ENCODE data around the gene UBAC2. TPM values are rescaled to one million over a fixed set of nuclear protein-coding genes. Genes with fewer than 3 reads are reported as not detected.
A peak's percentile ranks its signal among the peaks of the same experiment; 100 is the strongest.

UBAC2 gene
- total RNA-seq, 2 donors from 2014 or later = 72.7 to 80.4 TPM

GRCh38 chr13:99384468-99384867 lies 183.8 kb downstream of the UBAC2 start:
- DNase-seq = peak; percentile 15
- Histone ChIP-seq H3K4me3 (ENCODE audit: low read length) (no peak overlapping the region), H3K4me1 (ENCODE audit: control insufficient read depth, insufficient read depth, low read length) (no peaks in the 10 kb centered on the region), H3K27me3 (ENCODE audit: control insufficient read depth, insufficient read depth, low read length, poor library complexity, severe bottlenecking) (no peaks in the 10 kb centered on the region), H3K9me3 (ENCODE audit: control insufficient read depth, low read length) (no peaks in the 10 kb centered on the region), H3K9ac (ENCODE audit: extremely low read depth, low read length, poor library complexity, severe bottlenecking) (no peak overlapping the region), H3K36me3 (ENCODE audit: control insufficient read depth, insufficient read depth, low read length) (peaks cover 18% of the 10 kb centered on the region), H3K27ac (ENCODE audit: low read depth, low read length) (no peak overlapping the region)
- WGBS, 2 experiments (ENCODE audit: insufficient coverage in 1 of 2, insufficient read length in 1 of 2) = 85 to 89% methylated on average over 13 of the region's 13 CpGs
- H3K4me1 Mint-ChIP-seq = peaks cover 13% of the 10 kb centered on the region
- H3K27me3 Mint-ChIP-seq (ENCODE audit: insufficient read depth) = no peaks in the 10 kb centered on the region
- TF ChIP-seq CTCF (conservative IDR thresholded peaks at IDR 0.05) = no peak
- no peak overlapping the region for H3K4me3 Mint-ChIP-seq
- no peaks in the 10 kb centered on the region for H3K9me3 Mint-ChIP-seq
- H3K27ac Mint-ChIP-seq = no peak overlapping the region
- peaks cover 42% of the 10 kb centered on the region for H3K36me3 Mint-ChIP-seq (ENCODE audit: low read depth)

DNA sequence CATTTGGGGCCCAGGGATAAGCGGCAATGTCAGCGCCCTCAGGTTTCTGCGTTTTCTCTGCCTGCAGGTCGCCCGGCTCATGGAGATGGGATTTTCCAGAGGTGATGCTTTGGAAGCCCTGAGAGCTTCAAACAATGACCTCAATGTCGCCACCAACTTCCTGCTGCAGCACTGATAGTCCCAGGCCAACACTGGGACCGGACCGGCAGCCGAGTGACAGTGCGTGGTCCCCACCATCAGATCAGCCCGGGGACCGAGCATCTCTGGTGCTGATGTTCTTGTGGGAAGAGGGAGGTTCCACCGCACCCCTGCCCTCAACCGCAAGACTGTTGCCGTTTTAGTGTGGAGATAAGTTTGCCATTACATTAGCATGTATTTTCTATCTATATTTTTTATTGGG lies 184.5 kb downstream of the UBAC2 start:
- Histone ChIP-seq H3K9ac (ENCODE audit: extremely low read depth, low read length, poor library complexity, severe bottlenecking) (no peak overlapping the region), H3K27me3 (ENCODE audit: control insufficient read depth, insufficient read depth, low read length, poor library complexity, severe bottlenecking) (no peaks in the 10 kb centered on the region), H3K36me3 (ENCODE audit: control insufficient read depth, insufficient read depth, low read length) (peaks cover 16% of the 10 kb centered on the region), H3K27ac (ENCODE audit: low read depth, low read length) (no peak overlapping the region), H3K4me3 (ENCODE audit: low read length) (no peak overlapping the region), H3K9me3 (ENCODE audit: control insufficient read depth, low read length) (no peaks in the 10 kb centered on the region), H3K4me1 (ENCODE audit: control insufficient read depth, insufficient read depth, low read length) (no peaks in the 10 kb centered on the region)
- Mint-ChIP-seq H3K9me3 (no peaks in the 10 kb centered on the region), H3K27me3 (ENCODE audit: insufficient read depth) (no peaks in the 10 kb centered on the region), H3K4me1 (peaks cover 10% of the 10 kb centered on the region), H3K36me3 (ENCODE audit: low read depth) (peaks cover 41% of the 10 kb centered on the region), H3K27ac (no peak overlapping the region), H3K4me3 (no peak overlapping the region)
- WGBS, 2 experiments (ENCODE audit: insufficient coverage in 1 of 2, insufficient read length in 1 of 2) = 96 to 97% methylated on average over 10 to 13 of the region's 15 CpGs
- no peak for TF ChIP-seq CTCF (conservative IDR thresholded peaks at IDR 0.05)
- peak; percentile 38 for DNase-seq

DNA sequence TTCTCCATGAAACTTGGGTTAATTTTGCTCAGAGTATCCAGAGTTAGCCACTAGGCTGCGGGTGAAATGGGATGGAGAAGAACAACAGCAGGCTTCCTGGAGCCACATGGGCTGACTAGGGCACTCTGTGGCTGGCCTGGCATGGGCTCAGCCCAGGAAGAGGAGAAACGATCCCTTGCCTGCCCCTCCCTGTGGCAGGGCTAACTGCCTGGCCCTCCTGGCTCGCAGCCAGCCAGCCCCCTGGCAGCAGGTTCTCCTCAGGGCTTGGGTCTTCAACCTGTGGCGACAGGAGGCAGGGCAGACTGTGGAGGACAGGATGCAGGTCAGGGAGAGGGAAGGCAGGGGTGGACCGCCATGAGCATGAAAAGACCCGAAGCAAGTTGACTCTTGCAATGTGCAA lies 185.3 kb downstream of the UBAC2 start:
- Histone ChIP-seq H3K36me3 (ENCODE audit: control insufficient read depth, insufficient read depth, low read length) (peaks cover 16% of the 10 kb centered on the region), H3K9ac (ENCODE audit: extremely low read depth, low read length, poor library complexity, severe bottlenecking) (no peak overlapping the region), H3K4me1 (ENCODE audit: control insufficient read depth, insufficient read depth, low read length) (no peaks in the 10 kb centered on the region), H3K27me3 (ENCODE audit: control insufficient read depth, insufficient read depth, low read length, poor library complexity, severe bottlenecking) (no peaks in the 10 kb centered on the region), H3K4me3 (ENCODE audit: low read length) (no peak overlapping the region), H3K9me3 (ENCODE audit: control insufficient read depth, low read length) (no peaks in the 10 kb centered on the region), H3K27ac (ENCODE audit: low read depth, low read length) (no peak overlapping the region)
- no peak for TF ChIP-seq CTCF (conservative IDR thresholded peaks at IDR 0.05)
- 91 to 100% methylated on average over 4 to 6 of the region's 6 CpGs for WGBS, 2 experiments (ENCODE audit: insufficient coverage in 1 of 2, insufficient read length in 1 of 2)
- Mint-ChIP-seq H3K27ac (no peak overlapping the region), H3K9me3 (no peaks in the 10 kb centered on the region), H3K4me3 (no peak overlapping the region), H3K27me3 (ENCODE audit: insufficient read depth) (no peaks in the 10 kb centered on the region), H3K36me3 (ENCODE audit: low read depth) (peaks cover 38% of the 10 kb centered on the region), H3K4me1 (peaks cover 10% of the 10 kb centered on the region)
- DNase-seq = peak; percentile 41
